ENCODE results near the gene ARL17A.
"Not testable (repeated sequence)": the region's sequence is repeated elsewhere in the genome, so short reads cannot be mapped to it uniquely, and the experiment has no call there.

The ARL17A gene

GRCh38 chr17:46548607-46549006, 30.9 kb downstream of the ARL17A start:
- DNase-seq (ENCODE audit: low spot score): not testable (repeated sequence)

DNA sequence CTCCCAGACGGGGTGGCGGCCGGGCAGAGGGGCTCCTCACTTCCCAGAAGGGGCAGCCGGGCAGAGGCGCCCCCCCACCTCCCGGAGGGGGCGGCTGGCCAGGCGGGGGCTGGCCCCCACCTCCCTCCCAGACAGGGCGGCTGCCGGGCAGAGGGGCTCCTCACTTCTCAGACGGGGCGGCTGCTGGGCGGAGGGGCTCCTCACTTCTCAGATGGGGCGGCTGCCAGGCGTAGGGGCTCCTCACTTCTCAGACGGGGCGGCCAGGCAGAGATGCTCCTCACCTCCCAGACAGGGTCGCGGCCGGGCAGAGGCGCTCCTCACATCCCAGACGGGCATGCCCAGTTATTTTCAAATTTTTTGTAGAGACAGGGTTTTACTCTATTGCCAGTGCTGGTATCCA, 44.8 kb downstream of the ARL17A start:
- DNase-seq (ENCODE audit: low spot score): not testable (repeated sequence)

DNA sequence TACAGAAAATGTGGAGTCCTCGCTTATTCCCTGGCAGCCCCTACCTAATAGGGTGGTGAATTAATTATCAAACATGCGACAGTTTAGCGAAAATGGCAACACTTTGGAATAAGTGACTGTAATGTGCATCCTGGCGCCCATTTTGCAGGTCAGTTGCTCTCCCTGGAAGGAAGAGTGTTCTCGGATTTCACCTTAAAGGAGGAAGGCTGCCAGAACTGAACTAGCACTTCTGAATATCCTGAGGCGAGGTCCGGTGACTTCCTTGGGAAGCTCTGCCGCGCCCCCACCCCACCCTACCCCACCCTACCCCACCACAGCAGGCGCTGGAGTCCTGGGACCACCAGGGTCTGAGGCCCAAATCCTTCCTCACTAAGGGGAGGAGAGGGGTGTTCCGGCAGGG, 67.3 kb downstream of the ARL17A start, which contains the start of gene LRRC37A2:
Gene LRRC37A2 (plus strand): TSS at position 301 of the 400 bp plus-strand sequence. CDS start 245 bp downstream, outside the sequence.
- DNase-seq (ENCODE audit: low spot score): not testable (repeated sequence)

DNA sequence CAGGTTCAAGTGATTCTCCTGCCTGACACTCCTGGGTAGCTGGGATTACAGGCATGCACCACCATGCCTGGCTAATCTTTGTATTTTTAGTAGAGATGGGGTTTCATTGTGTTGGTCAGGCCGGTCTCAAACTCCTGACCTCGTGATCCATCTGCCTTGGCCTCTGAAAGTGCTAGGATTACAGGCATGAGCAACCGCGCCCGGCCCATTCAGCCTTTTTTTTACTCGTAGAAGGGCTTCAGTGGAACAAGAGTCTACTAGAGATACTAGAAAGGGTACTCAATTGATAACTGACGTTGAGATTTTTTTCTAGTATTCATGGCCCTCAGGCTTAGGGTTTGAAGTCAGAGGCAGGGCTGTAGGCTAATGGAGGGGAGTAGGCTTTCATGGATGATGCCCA, 73.6 kb downstream of the ARL17A start:
- not testable (repeated sequence) for DNase-seq (ENCODE audit: low spot score)

GRCh38 chr17:46499437-46500139, 79.9 kb downstream of the ARL17A start:
- DNase-seq (ENCODE audit: low spot score): not testable (repeated sequence)

DNA sequence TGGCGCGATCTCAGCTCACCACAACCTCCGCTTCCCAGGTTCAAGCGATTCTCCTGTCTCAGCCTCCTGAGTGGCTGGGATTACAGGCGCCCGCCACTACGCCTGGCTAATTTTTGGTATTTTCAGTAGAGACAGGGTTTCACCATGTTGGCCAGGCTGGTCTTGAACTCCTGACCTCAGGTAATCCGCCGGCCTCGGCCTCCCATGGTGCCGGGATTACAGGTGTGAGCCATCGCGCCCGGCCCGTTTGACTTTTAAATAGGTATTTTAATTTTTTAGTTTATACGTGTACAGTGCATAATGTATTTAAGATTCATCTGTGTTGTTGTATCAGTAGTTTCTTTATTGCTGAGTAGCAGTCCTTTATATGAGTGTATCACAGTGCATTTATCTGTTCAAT, 87.5 kb downstream of the ARL17A start:
- DNase-seq (ENCODE audit: low spot score): peak; percentile 0

- not testable (repeated sequence) for DNase-seq (ENCODE audit: low spot score)
Measured at GRCh38 chr17:46481310-46481709, 98.2 kb downstream of the ARL17A start.

DNA sequence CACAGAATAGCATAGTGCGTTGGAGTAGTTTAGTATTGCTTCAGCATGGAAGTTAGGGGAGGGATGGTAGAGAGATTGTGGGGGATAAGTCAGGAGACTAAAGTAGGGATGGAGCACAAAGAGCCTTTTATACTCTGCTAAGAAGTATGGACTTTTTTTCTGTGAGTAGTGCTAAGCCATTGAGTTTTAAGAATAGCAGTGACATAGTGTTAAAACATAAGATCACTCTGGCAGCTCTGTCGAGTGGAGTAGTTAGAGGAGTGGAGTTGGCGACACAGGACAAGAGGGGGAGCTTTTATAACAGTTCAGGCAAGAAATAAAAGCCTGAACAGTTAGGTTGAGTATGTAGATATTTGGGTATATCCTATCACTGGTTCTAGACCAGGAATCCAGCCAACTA, 100.7 kb downstream of the ARL17A start:
- not testable (repeated sequence) for DNase-seq (ENCODE audit: low spot score)

DNA sequence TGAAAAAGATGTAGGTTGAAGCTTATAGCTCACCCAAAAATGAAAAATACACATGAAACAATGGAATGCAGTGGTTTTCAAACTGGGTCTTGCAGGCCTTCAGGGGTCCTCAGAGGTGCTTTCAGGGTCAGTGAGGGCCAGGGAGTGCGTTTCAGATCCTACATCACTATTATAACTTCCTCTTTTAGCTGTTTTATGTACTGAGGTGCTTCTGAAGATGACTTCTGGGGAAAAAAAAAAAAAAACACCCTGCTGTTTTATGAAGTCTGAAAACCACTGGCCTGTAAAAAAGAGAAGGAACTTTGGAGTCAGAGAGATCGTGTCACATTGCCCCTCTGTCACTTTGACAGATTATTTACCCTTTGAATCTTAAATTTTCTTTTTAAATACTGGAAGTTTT, 103.9 kb downstream of the ARL17A start:
- DNase-seq (ENCODE audit: low spot score): not testable (repeated sequence)

GRCh38 chr17:46474489-46474888, 105.0 kb downstream of the ARL17A start:
- not testable (repeated sequence) for DNase-seq (ENCODE audit: low spot score)

- DNase-seq (ENCODE audit: low spot score): not testable (repeated sequence)
Measured at GRCh38 chr17:46467618-46468017, 111.9 kb downstream of the ARL17A start.

All from kidney tubule cell (primary cell).